Psoas muscle (tissue), 8 donors: ENCODE measurements around the gene CHRM4. TPM values are rescaled to one million over a fixed set of nuclear protein-coding genes. Genes with fewer than 3 reads are reported as not detected.

ENCODE experiments used
- ATAC-seq, 4 donors: fragments of 200-7000 bp; cut with Tn5 transposase; one replicate each; pipeline ENCODE4 v1.9.1; 2020; ENCODE audit warnings: moderate library complexity in 3 of 4, mild to moderate bottlenecking in 2 of 4
- DNase-seq, 2 donors: peaks; one replicate each; pipeline ENCODE4 v3.0.0-alpha.2; 2020
- H3K27ac ChIP-seq: fragments of 200-600 bp; one replicate; pipeline ENCODE4 v1.8.0; 2022
- H3K27me3 ChIP-seq, 3 donors: fragments of 200-600 bp in 1 of 3; one replicate each; pipeline versions ENCODE4 v1.6.1 to v1.8.0; 2013 to 2022; ENCODE audit warnings: low read length in 2 of 3, mild to moderate bottlenecking in 2 of 3, moderate library complexity in 1 of 3; ENCODE audit not compliant: insufficient read depth in 3 of 3
- H3K36me3 ChIP-seq, 2 donors: fragments of 200-600 bp in 1 of 2; one replicate each; pipeline versions ENCODE4 v1.6.1 to v1.8.0; 2013 to 2022; ENCODE audit warnings: low read depth in 1 of 2, mild to moderate bottlenecking in 1 of 2, moderate library complexity in 1 of 2; ENCODE audit not compliant: insufficient read depth in 1 of 2
- H3K4me1 ChIP-seq: fragments of 200-600 bp; one replicate; pipeline ENCODE4 v1.8.0; 2022
- H3K4me3 ChIP-seq: fragments of 200-600 bp; one replicate; pipeline ENCODE4 v1.8.0; 2022; ENCODE audit warnings: mild to moderate bottlenecking
- H3K9me3 ChIP-seq: fragments of 200-600 bp; one replicate; pipeline ENCODE4 v1.8.0; 2022
- WGBS, 3 donors: extraction: QIAGEN DNeasy Blood & Tissue Kit; methylation state at CpG; one replicate each; pipeline versions ENCODE4 v1.1.6 to v1.1.7; 2013; 5-methylcytosine and 5-hydroxymethylcytosine counted together
- intact Hi-C, 2 donors: fragments of 100-400 bp; cut with DNase I; formaldehyde crosslinking; loops; one replicate each; pipeline versions ENCODE4 v1.11.0 to v1.14.2; 2022
- polyA plus RNA-seq, 3 donors: library from polyadenylated mRNA; stranded (reverse); fragments of 200-250 nt; gene quantifications; one replicate each; pipeline ENCODE4 v1.2.3, GENCODE V29; 2013
- total RNA-seq, 4 donors: library from RNA; stranded (reverse); fragmentation: NEBNext Ultra II Directional in 2 of 4; extraction: Animal tissue kit (Norgen Biotek cat#: 25700) in 2 of 4; gene quantifications; one replicate each; pipeline versions ENCODE4 v1.2.1 to v1.2.4, GENCODE V29; 2021 to 2023
- TF ChIP-seq, protein P1 (sequence below): fragments of 200-600 bp; IDR thresholded peaks from one replicate; pipeline ENCODE4 v1.8.0; 2022; ENCODE audit warnings: antibody characterized with exemption
- donor health status: healthy with polysubstance abuse.
- donor health status: DM: no; HTN: no; CAD: no; lungs with moderate emphysema.
- donor health status: Bipolar disorder and iron deficiency.
- donor health status: healthy.
- donor health status: DM: yes; HTN: yes; CAD: no.
- donor health status: DM: no; HTN: no; CAD: no.
- donor health status: DM: no; HTN: no; CAD: no.
- donor health status: DM: yes; HTN: yes; CAD: no.

The CHRM4 gene
- total and polyA plus RNA-seq, 7 donors = not detected

DNA sequence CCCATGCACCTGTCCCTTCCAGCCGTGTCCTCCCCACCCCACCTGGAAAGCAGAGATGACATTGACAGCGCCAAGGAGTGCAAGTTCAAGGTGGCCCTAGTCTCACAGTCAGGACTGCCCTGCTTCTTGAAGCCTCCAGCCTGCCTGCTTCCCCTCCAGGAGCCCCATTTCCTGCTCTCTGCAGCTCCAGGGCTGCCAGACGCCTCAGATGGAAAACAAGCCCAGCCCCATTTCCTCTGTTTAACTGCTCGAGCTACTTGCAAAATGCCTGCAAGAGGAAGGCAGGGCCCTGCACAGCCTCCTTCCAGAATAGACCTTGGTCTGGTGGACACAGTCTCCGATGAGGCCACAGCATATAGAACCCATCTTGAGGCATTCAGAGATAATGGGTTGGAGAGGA lies 49.3 kb downstream of the CHRM4 start:
- H3K9me3 ChIP-seq = no peaks in the 10 kb centered on the region
- TF ChIP-seq, protein P1, sequence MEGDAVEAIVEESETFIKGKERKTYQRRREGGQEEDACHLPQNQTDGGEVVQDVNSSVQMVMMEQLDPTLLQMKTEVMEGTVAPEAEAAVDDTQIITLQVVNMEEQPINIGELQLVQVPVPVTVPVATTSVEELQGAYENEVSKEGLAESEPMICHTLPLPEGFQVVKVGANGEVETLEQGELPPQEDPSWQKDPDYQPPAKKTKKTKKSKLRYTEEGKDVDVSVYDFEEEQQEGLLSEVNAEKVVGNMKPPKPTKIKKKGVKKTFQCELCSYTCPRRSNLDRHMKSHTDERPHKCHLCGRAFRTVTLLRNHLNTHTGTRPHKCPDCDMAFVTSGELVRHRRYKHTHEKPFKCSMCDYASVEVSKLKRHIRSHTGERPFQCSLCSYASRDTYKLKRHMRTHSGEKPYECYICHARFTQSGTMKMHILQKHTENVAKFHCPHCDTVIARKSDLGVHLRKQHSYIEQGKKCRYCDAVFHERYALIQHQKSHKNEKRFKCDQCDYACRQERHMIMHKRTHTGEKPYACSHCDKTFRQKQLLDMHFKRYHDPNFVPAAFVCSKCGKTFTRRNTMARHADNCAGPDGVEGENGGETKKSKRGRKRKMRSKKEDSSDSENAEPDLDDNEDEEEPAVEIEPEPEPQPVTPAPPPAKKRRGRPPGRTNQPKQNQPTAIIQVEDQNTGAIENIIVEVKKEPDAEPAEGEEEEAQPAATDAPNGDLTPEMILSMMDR = no peak
- H3K27ac ChIP-seq = no peak overlapping the region
- intact Hi-C loops = no loop called here
- no peak overlapping the region for H3K4me3 ChIP-seq
- H3K27me3 ChIP-seq = no peaks in the 10 kb centered on the region
- ATAC-seq = no peak
- no peak for DNase-seq
- WGBS, 3 donors = 53 to 58% (median 57%) methylated on average over 5 of the region's 5 CpGs
- peaks cover 18% of the 10 kb centered on the region for H3K4me1 ChIP-seq
- H3K36me3 ChIP-seq = no peaks in the 10 kb centered on the region

DNA sequence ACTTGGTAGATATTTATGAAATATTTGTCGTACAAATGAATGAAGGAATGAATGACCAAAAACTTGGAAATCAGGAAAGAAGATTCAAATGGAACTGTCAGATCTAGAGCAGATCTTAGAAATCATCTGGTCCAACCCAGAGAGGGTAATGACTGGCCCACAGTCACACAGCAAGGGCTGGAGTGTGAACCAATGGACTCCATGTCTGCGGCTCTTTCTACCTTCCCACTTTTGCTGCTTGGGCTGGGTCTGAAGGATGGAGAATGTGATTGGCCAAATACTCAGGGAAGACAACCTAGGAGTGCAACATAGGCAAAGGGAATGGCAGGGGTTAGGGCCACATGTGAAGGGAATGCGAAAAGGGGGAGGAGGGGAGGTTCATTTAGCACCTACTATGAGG lies 50.1 kb downstream of the CHRM4 start:
- Histone ChIP-seq H3K27me3 (no peaks in the 10 kb centered on the region), H3K27ac (no peak overlapping the region), H3K4me1 (peaks cover 18% of the 10 kb centered on the region), H3K36me3 (no peaks in the 10 kb centered on the region), H3K9me3 (no peaks in the 10 kb centered on the region), H3K4me3 (no peak overlapping the region)
- intact Hi-C loops = no loop called here
- DNase-seq = no peak
- TF ChIP-seq, protein P1 = no peak
- 92 to 96% (median 94%) methylated on average over 3 of the region's 3 CpGs for WGBS, 3 donors
- no peak for ATAC-seq

DNA sequence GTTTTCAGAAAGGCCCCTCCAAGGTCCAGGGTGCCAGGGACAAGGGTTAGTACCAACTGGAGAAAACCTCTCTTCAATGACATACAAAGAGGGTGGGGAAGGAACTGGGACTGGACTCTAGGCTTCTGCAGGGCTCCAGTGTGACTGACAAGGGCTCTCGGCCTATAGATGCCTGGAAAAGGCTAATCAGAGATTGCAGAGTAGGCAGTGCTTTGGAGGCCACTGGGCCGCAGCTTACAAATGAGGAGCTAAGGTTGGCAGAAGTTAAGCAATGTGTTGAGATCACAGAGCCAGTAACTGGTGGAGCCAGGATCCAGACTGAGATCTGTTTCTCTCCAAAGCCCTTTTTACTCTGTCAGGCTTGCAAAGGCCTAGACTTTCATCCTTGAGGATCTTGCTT lies 51.8 kb downstream of the CHRM4 start:
- peak overlapping the region; percentile 62 for H3K27ac ChIP-seq
- peak; percentile 45 to 74 (median 61) for ATAC-seq

DNA sequence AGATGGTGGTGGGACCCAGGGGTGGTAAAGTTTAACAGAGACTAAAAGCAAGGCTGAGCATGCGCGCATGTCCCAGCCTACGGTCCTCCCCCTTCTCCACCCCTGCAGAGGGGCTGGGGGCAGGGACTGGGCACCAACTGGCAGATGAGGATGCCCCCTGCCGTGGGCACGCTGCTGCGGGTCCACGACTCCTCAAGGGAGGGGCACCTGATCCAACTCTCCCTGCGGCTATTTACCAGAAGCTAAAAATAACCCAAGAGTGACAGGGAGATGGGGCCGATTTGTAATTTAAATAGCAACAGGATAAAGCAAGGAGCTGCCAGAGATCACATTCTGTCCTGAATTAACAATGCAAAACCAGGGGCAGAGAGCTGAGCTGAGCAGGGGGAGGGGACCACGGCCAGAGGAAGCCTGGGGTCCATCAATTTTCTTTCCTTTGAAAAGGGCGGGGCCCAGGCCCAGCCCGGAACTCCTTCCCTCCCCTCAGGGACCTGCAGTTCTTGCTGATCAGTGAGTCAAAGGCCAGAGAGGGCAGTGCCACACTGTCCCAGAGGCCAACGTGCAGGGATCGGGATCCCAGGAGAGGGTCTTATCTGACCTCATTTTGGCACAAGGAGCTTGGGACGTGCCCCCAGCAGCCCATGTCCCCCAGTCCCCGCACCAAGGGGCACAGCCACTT lies 52.4 kb downstream of the CHRM4 start:
- peak overlapping the region; percentile 59 for H3K4me3 ChIP-seq
- intact Hi-C loops = loop anchor here in 1 of 2 donors (10.0 kb wide), 1 partner anchor 214 kb away; the partner anchor contains the start of gene PHF21A
- WGBS, 3 donors = 19 to 23% (median 21%) methylated on average over 16 of the region's 16 CpGs
- DNase-seq (peak in 1 of 2 donors; percentile 33), ATAC-seq (peak; percentile 64 to 89 (median 77))
- no peaks in the 10 kb centered on the region for H3K36me3 ChIP-seq
- H3K9me3 ChIP-seq = no peaks in the 10 kb centered on the region
- peaks cover 0 to 4% (median 2%) of the 10 kb centered on the region in 3 donors for H3K27me3 ChIP-seq
- H3K27ac ChIP-seq = peak overlapping the region; percentile 62
- TF ChIP-seq, protein P1 = no peak
- peaks cover 18% of the 10 kb centered on the region for H3K4me1 ChIP-seq

More for the DNA sequence above, 51.8 kb downstream of the CHRM4 start:
- no peak for DNase-seq
- peaks cover 18% of the 10 kb centered on the region for H3K4me1 ChIP-seq
- no peaks in the 10 kb centered on the region for H3K27me3 ChIP-seq
- no peak overlapping the region for H3K4me3 ChIP-seq
- no peaks in the 10 kb centered on the region for H3K36me3 ChIP-seq
- WGBS, 3 donors = 33 to 68% (median 50%) methylated on average over 2 of the region's 2 CpGs
- intact Hi-C loops = loop anchor here in 1 of 2 donors (10.0 kb wide), 1 partner anchor 215 kb away; the partner anchor contains the start of gene PHF21A
- TF ChIP-seq, protein P1 = no peak
- no peaks in the 10 kb centered on the region for H3K9me3 ChIP-seq
